Vagina (tissue), 2 donors: ENCODE data around the gene SERPINA5.

Source experiments
- POLR2A ChIP-seq, 2 donors: fragments of 450-650 bp; IDR thresholded peaks; one replicate each; pipeline ENCODE4 v1.6.1; 2017; ENCODE audit warnings: antibody characterized with exemption in 2 of 2, mild to moderate bottlenecking in 2 of 2, moderate library complexity in 2 of 2
- TF ChIP-seq, protein P1 (sequence below), 3 experiments: fragments of 450-650 bp in 2 of 3; fragments of 200-600 bp in 1 of 3; sonication (generic) in 1 of 3; IDR thresholded peaks; one replicate each; pipeline ENCODE4 v1.5.1; 2017 to 2019; ENCODE audit warnings: antibody characterized with exemption in 3 of 3, mild to moderate bottlenecking in 2 of 3, moderate library complexity in 2 of 3

DNA sequence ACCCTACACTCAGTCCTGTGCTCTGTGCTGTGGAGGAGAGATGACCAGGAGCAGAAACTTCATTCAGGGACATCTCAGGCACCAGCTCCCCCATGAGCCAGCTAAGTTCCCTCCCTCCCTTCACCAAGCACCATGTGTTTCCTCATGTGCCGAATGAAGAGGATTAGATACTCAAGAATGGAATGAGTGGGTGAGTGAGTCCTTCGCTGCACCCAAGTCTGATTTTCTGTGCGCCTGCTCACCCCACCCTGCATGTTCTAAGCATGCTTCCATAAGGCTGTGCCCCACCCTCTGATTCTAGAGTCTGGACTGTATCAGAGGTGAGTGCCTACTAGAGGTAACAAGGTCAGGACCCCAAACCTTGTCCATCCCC lies 12.1 kb downstream of the SERPINA5 start:
- TF ChIP-seq, protein P1, sequence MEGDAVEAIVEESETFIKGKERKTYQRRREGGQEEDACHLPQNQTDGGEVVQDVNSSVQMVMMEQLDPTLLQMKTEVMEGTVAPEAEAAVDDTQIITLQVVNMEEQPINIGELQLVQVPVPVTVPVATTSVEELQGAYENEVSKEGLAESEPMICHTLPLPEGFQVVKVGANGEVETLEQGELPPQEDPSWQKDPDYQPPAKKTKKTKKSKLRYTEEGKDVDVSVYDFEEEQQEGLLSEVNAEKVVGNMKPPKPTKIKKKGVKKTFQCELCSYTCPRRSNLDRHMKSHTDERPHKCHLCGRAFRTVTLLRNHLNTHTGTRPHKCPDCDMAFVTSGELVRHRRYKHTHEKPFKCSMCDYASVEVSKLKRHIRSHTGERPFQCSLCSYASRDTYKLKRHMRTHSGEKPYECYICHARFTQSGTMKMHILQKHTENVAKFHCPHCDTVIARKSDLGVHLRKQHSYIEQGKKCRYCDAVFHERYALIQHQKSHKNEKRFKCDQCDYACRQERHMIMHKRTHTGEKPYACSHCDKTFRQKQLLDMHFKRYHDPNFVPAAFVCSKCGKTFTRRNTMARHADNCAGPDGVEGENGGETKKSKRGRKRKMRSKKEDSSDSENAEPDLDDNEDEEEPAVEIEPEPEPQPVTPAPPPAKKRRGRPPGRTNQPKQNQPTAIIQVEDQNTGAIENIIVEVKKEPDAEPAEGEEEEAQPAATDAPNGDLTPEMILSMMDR (IDR thresholded peaks at IDR 0.05) = no peak
- no peak for TF ChIP-seq POLR2A (IDR thresholded peaks at IDR 0.05)
